IPS-15b (cell line): Measurements from ENCODE around the gene EMC6.
A peak's percentile ranks its signal among the peaks of the same experiment; 100 is the strongest.

ENCODE experiments used
- H3K27me3 ChIP-seq: one replicate; pipeline ENCODE4 v1.6.1; 2013; ENCODE audit warnings: low read length; ENCODE audit not compliant: control insufficient read depth, insufficient read depth
- H3K36me3 ChIP-seq: one replicate; pipeline ENCODE4 v1.6.1; 2013; ENCODE audit warnings: low read length; ENCODE audit not compliant: control insufficient read depth, insufficient read depth
- H3K4me1 ChIP-seq: one replicate; pipeline ENCODE4 v1.6.1; 2013; ENCODE audit warnings: mild to moderate bottlenecking, low read length; ENCODE audit not compliant: control insufficient read depth, insufficient read depth
- H3K4me3 ChIP-seq: one replicate; pipeline ENCODE4 v1.5.1; 2013; ENCODE audit warnings: low read depth, low read length
- H3K9ac ChIP-seq: one replicate; pipeline ENCODE4 v1.6.1; 2013; ENCODE audit warnings: low read depth, mild to moderate bottlenecking, low read length
- H3K9me3 ChIP-seq: one replicate; pipeline ENCODE4 v1.6.1; 2013; ENCODE audit warnings: mild to moderate bottlenecking, low read length; ENCODE audit not compliant: control insufficient read depth, insufficient read depth

Gene EMC6

DNA sequence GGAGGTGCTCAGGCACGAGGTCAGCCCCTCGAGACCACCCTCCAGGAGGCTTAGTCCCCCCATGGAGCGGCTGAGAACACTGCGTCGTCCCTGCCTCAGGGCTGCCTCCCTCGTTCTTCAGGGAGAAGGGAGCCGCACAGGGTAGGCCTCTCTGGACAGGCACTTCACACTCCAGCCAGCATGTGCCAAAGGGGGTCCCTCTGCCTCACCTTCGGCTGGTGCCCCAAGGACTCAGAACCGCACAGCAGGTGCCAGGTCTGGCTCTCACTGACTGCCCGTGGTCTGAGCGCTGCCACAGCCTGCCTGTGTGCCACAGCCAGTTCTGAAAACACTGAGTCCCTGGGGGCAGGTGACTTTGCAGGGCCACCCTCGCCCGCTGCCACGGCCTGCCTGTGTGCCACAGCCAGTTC lies 20.2 kb downstream of the EMC6 start:
- no peaks in the 10 kb centered on the region for H3K27me3 ChIP-seq
- H3K4me1 ChIP-seq, result no peaks in the 10 kb centered on the region
- no peaks in the 10 kb centered on the region for H3K36me3 ChIP-seq
- no peak overlapping the region for H3K9ac ChIP-seq
- H3K9me3 ChIP-seq, result no peaks in the 10 kb centered on the region
- no peak overlapping the region for H3K4me3 ChIP-seq

DNA sequence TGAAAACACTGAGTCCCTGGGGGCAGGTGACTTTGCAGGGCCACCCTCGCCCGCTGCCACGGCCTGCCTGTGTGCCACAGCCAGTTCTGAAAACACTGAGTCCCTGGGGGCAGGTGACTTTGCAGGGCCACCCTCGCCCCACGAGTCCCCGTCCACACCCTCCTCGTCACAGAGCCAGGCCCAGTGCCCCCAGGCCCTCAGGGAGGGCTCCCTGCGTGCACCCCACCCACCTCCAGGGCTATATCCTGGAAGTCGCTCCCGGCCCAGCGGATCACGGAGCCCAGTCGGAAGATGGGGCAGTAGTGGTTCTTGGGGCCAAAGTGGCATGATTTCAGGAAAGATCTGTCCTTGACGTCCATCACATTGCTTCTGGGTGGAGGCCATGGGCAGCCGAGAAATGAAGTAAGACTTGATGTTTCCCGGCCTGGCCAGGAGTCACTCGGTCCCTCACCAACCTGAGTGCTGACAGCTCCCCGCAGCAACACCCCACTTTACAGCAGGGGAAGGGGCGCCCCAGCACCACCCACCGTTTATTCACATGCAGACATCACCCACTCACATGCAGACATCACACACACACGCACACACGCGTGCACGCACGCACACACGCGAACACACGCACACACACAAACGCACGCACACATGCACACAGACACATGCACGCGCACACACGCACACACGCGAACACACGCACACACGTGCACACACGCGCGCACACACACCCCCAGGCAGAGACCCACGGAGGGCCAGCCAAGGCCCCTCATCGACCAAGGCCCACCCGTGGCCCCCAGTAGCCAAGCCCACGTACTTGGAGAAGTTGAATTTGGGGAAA lies 20.9 kb downstream of the EMC6 start:
- Histone ChIP-seq H3K9me3 (no peaks in the 10 kb centered on the region), H3K4me3 (no peak overlapping the region), H3K4me1 (no peaks in the 10 kb centered on the region), H3K27me3 (peaks cover 2% of the 10 kb centered on the region), H3K9ac (no peak overlapping the region), H3K36me3 (no peaks in the 10 kb centered on the region)

DNA sequence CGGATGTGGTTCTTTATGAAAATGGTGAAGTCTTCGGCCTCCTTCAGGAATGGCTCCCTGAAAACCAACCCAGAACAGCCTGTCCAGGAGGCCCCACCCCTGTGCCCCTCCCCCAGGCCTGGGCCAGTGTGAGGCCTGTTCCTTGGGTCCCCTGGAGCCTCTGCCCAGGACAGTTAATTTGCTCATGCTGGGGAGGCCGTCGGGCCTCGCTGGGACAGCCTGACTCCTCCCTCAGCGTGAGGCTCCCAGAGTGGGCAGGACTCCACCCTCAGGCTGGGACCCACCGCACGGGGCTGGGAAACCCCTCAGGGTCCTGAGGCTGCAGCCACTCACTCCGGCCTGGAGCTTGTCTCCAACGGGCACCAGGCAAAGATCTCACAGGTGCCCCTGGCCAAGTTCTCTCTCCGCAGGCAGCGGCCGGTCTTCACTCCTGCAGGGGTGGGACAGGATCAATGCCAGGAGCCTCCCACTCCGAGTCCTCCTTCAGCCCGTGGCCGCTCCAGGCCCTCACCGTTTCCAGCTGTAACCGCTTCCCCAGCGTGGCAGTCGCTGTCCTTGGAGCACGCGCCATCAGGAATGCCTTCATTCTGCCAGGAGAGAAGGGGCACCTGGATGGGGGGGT lies 21.6 kb downstream of the EMC6 start:
- peaks cover 9% of the 10 kb centered on the region for H3K27me3 ChIP-seq
- no peaks in the 10 kb centered on the region for H3K36me3 ChIP-seq
- H3K9ac ChIP-seq, result no peak overlapping the region
- H3K4me3 ChIP-seq, result no peak overlapping the region
- no peaks in the 10 kb centered on the region for H3K4me1 ChIP-seq
- no peaks in the 10 kb centered on the region for H3K9me3 ChIP-seq

DNA sequence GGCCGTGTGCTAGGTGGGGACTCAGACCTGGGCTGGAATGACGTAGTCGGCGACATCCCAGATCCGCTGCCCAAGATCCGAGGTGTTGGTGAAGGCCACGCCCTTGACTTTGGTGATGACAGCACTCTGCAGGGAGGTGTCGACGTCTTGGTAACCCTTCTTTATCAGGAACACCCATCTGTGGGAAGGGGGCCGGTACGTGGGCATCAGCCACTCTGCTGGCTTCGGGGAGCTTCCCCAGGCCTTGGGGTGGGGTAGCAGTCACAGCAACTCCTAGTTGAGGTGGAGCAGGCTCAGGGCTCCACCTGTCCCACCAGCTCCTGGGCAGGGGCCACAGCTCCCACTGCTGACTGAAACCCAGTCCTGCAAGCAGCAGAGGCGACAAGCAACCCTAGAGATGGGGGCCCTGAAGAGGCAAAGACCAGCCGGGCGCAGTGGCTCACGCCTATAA lies 23.0 kb downstream of the EMC6 start:
- Histone ChIP-seq H3K9ac (no peak overlapping the region), H3K27me3 (peaks cover 15% of the 10 kb centered on the region), H3K9me3 (no peaks in the 10 kb centered on the region), H3K4me1 (no peaks in the 10 kb centered on the region), H3K4me3 (no peak overlapping the region), H3K36me3 (no peaks in the 10 kb centered on the region)

DNA sequence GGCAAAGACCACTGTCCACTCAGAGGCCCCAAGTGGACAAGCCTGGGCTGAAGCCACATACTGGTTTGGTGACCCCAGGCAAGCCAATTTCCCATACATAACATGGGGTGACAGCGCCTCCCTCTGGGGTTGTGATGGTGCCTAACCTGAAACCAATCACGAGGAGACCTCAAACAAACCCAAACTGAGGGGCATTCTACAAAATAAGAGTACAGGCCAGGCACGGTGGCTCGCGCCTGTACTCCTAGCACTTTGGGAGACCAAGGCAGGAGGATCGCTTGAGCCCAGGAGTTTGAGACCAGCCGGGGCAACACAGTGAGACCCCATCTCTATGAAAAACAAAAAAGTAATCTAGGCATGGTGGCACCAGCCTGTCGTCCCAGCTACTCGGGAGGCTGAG lies 23.7 kb downstream of the EMC6 start:
- H3K4me3 ChIP-seq, result no peak overlapping the region
- H3K9ac ChIP-seq, result no peak overlapping the region
- no peaks in the 10 kb centered on the region for H3K36me3 ChIP-seq
- no peaks in the 10 kb centered on the region for H3K9me3 ChIP-seq
- H3K4me1 ChIP-seq, result no peaks in the 10 kb centered on the region
- H3K27me3 ChIP-seq, result peaks cover 19% of the 10 kb centered on the region

DNA sequence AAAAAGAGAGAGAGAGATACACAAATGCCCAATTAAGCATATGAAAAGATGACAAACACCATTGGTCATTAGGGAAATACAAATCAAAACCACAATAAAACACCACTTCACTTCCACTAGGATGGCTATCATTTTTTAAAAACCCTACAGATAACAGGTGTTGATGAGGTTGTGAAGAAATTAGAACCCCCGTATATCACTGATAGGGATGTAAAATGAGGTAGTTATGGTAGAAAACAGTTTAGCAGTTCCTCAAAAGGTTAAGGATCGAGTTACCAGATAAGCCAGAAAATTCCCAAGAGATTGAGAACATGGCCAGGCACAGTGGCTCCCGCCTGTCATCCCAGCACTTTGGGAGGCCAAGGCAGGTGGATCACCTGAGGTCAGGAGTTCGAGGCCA lies 24.5 kb downstream of the EMC6 start:
- no peaks in the 10 kb centered on the region for H3K9me3 ChIP-seq
- H3K4me3 ChIP-seq, result no peak overlapping the region
- no peaks in the 10 kb centered on the region for H3K4me1 ChIP-seq
- H3K9ac ChIP-seq, result no peak overlapping the region
- H3K36me3 ChIP-seq, result no peaks in the 10 kb centered on the region
- H3K27me3 ChIP-seq, result peaks cover 21% of the 10 kb centered on the region

DNA sequence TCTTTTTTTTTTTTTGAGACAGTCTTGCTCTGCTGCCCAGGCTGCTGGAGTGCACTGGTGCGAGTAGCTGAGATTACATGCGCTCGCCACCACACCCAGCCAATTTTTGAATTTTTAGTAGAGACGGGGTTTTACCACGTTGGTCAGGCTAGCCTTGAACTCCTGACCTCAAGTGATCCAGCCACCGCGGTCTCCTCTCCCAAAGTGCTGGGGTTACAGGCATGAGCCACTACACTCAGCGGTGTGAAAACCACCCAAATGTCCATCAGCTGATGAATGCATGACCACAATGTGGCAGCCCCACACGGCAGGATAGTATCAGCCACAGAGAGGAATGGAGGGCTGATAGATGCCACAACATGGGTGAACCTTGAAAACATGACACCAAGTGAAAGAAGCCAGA lies 25.2 kb downstream of the EMC6 start:
- H3K27me3 ChIP-seq, result peaks cover 25% of the 10 kb centered on the region
- no peaks in the 10 kb centered on the region for H3K9me3 ChIP-seq
- no peaks in the 10 kb centered on the region for H3K36me3 ChIP-seq
- H3K4me3 ChIP-seq, result no peak overlapping the region
- H3K9ac ChIP-seq, result no peak overlapping the region
- no peaks in the 10 kb centered on the region for H3K4me1 ChIP-seq

DNA sequence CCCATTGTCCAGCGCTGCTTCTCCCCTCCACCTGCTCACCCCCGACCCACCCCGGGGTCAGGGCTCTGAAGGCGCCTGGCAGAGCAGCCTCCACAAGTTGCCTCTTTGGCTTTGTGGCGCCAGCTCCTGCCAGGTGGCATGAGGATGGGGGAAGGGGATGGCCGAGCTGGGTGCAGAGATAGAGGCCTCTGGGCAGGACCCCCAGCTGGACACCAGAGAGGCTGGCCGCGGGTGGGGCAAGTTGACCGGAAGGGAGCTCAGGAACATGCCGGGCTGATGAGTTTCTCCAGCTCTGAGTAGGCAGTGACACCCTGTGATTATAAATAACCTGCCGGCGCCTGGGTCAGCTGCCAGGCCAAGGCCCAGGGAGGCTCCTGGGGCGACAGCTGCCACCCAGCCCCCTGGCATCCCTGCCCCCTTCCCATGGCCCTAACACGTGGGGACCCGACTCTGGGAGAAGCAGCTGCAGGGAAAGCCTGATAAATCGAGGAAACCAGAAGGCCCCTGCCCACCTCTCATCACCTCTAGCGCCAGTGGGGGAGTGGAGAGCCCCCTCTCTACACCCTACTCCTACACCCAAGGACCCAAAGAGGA lies 26.6 kb downstream of the EMC6 start:
- peaks cover 25% of the 10 kb centered on the region for H3K27me3 ChIP-seq
- peak overlapping the region; percentile 63 for H3K4me3 ChIP-seq
- H3K9me3 ChIP-seq, result no peaks in the 10 kb centered on the region
- H3K4me1 ChIP-seq, result no peaks in the 10 kb centered on the region
- H3K9ac ChIP-seq, result no peak overlapping the region
- H3K36me3 ChIP-seq, result no peaks in the 10 kb centered on the region

DNA sequence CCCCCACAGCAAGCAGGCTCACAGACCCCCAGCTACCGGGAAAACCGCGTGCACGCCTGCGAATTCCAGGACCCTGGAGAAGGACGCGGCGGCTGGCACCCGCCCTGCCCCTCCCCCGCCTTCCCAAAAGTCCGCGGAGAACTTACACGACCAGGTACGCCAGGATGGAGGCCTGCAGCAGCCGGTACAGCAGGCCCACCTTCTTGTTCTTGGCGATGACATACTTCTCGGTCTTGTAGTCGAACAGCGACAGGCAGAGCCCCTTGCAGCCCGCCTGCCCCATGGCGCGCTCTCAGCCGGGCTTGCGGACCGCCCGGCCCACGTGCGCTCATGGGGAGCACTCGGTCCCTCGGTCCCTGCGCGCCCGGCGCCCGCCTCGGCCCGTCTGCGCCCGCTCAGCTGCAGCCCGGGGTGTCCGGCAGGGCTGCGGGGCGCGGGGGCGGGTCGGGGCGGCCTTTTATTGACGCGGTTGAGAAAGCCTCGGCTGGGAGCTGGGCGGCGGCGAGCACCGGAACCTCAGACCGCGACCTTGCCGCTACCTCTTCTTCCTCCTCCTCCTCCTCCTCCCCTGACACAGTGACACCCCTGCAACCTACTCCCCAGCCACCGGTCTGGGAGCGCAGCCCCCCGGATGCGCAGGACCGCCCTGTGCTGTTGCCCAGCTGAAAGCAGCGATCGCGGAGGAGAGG lies 27.3 kb downstream of the EMC6 start, which contains the start of gene P2RX5:
P2RX5 (minus strand) TSS at position 433 of the 689 bp plus-strand sequence; CDS start at position 283, 150 bp downstream.
- Histone ChIP-seq H3K36me3 (no peaks in the 10 kb centered on the region), H3K4me1 (no peaks in the 10 kb centered on the region), H3K9me3 (no peaks in the 10 kb centered on the region), H3K27me3 (peaks cover 25% of the 10 kb centered on the region), H3K9ac (no peak within 1 kb of the TSS), H3K4me3 (peak within 1 kb of the TSS; percentile 63)

DNA sequence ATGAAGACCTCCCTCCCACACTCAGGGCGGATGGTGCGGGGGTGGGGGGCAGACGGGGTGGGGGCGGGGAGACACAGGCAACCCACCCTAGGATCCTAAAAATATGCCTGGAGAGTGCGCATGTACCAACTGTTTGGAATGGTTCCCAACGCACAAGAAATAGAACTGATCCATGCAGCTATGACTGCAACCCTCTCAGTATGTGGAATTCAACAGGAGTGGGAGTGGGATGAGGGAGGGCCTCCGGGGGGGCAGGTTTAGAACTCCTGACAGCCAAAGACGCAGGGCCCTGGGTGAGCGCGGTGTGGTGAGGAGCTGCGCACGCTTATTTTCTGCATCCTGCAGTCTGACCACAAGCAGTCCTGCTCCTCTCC lies 28.5 kb downstream of the EMC6 start:
- no peak overlapping the region for H3K4me3 ChIP-seq
- no peaks in the 10 kb centered on the region for H3K4me1 ChIP-seq
- no peak overlapping the region for H3K9ac ChIP-seq
- H3K36me3 ChIP-seq, result no peaks in the 10 kb centered on the region
- H3K9me3 ChIP-seq, result no peaks in the 10 kb centered on the region
- peaks cover 25% of the 10 kb centered on the region for H3K27me3 ChIP-seq

DNA sequence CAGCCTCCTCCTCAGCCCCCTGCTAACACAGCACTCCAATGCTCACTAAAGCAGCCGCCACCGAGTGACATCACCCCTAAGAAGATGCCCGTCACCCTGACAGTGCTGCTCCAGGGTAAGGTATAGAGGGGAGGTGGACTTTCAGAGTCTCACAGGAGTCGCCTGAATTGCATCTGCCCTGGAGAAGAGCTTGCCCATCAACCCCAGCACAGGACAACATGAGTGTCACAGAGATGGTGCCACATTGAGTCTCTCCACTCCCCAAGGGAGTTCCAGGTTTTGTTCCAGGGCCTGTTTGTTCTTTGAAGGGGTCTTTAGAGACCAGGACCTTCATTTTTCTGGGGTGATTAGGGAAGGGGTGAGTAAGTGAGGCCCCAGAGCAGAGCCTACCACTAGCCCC lies 29.5 kb downstream of the EMC6 start:
- Histone ChIP-seq H3K9ac (no peak overlapping the region), H3K4me1 (no peaks in the 10 kb centered on the region), H3K27me3 (peaks cover 25% of the 10 kb centered on the region), H3K36me3 (no peaks in the 10 kb centered on the region), H3K4me3 (no peak overlapping the region), H3K9me3 (no peaks in the 10 kb centered on the region)
